Activated CD4-positive, alpha-beta T cell treated with anti-CD3 and anti-CD28 coated beads, Interleukin-10, Interleukin-2, amounts not matched to agents 100 ng/mL and 50 ng/mL, durations not matched to agents 16 hours and 8 hours (primary cell): ENCODE data around the gene ZNF740.
"Not testable (repeated sequence)": the region's sequence is repeated elsewhere in the genome, so short reads cannot be mapped to it uniquely, and the experiment has no call there.

Source experiments
- DNase-seq: peaks from one replicate; pipeline ENCODE4 v3.0.0-alpha.2; 2020

The ZNF740 gene, protein sequence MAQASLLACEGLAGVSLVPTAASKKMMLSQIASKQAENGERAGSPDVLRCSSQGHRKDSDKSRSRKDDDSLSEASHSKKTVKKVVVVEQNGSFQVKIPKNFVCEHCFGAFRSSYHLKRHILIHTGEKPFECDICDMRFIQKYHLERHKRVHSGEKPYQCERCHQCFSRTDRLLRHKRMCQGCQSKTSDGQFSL

DNA sequence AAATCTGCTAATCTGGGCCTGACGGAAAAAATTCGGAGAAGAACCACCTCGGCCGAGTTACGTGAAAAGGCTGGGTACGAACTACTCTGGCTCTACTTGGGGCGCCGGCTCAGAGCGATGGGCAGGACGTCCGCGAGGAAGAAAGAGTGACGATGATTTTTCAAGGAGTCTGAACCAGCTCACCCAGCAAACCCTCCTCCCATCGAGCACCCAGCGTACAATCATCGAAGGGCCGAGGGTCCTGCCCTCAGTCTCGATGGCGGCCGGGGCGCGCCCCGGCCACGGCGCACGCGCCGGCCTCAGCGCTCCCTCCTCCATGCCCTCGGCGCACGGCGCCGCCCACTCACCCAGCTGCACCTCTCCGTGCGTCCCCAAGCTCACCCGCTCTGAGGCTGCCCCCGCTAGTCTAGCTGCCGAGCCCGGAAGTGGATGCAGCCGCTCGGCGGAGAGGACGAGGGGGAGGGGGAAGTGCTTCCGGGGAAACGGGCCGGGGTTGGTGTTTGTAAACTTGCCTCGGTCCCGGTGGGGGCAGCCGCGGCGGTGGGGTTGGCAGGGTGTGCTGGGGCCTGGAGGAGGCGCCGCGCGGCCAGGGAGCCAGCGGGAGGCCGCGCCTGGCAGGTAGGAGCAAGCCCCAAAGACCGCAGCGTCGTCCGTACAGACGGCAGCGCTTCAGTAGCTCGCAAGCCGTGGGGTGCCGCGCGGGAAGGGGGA, at the start of gene ZNF740, which contains the start of gene CSAD:
Gene ZNF740 (plus strand): TSS at position 503 of the 711 bp plus-strand sequence. CDS start 1,262 bp downstream, outside the sequence.
Gene CSAD (minus strand): TSS at position 706 of the 711 bp plus-strand sequence. CDS start 7,455 bp downstream, outside the sequence.
- DNase-seq, result peak; percentile 100

DNA sequence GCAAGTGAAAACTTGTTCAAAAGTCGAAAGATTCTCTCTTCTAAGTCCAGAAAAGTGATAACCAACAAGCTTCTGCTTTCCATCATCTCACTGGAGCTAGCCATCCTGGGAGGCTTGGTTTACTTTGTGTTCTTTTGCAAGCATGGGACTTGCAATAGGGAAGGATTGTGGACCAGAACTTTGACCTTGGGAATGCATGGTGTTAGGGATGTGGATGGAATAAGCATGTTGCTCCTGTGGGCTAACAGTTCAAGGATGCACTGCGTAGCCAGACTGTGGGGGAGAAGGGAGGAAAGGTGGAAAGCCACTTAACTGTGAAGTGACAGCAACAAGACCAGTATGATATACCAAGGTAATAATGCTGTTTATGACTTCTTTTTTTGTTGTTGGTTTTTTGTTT, 48.7 kb upstream of the ZNF740 start:
- no peak for DNase-seq

DNA sequence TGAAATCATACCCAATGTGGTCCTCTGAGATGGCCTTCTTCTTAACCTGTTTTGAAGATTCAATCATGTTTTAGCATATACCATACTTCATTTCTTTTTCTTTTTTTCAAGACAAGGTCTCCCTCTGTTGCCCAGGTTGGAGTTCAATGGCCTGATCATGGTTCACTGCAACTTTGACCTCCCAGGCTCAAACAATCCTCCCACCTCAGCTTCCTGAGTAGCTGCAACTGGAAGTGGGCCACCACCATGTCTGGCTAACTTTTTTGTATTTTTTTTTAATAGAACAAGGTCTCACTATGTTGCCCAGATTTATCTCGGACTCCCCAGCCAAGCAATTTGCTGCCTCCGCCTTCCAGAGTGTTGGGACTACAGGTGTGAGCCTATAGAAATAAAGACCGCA, 46.8 kb upstream of the ZNF740 start:
- no peak for DNase-seq

DNA sequence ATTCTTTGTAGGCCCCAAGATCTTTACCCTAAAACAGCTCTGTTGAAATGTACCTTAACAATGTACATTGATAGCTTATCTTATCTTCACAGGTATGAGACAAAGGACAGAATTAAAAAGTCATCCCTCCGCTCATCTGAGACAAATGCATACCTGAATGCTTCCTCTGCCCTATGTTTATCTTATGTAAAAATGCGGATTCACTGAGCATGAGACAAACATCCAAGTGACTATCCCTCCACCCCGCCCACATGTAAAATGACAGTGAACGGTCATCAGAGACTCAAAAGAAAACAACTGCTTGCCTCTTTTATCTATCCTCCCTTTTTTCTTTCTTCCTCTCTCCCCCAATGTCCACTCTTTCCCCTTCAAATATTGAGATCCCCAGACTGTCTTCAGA, 37.2 kb upstream of the ZNF740 start:
- no peak for DNase-seq

DNA sequence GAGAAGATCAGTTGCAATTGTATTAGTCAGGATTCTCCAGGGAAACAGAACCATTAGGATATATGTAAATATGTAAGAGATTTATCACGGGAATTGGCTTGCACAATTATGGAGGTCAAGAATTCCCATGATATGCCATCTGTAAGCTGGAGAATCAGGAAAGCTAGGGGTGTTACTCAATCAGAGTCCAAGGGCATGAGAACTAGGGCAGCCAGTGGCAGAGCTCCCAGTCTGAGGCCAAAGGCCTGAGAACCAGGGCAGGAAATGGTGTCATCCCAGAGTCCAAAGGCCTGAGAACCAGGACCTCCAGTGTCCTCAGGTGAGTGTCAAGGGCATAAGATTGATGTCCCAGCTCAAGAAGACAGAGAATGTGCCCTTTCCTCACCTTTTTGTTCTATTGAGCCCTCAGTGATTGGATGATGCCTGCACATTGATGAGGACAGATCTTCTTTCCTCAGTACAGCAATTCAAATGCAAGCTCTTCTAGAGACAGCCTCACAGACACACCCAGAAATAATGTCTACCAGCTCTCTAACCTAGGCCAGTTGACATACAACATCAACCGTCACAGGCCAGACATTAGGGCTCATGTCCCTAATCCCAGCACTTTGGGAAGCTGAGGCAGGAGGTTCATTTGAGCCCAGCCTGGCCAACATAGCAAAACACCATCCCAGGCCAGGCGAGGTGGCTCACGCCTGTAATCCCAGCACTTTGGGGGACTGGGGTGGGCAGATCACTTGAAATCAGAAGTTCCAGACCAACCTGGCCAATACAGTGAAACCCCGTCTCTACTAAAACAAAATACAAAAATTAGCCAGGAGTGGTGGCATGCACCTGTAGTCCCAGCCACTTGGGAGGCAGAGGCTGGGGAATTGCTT, 34.9 kb upstream of the ZNF740 start:
- DNase-seq, result no peak

DNA sequence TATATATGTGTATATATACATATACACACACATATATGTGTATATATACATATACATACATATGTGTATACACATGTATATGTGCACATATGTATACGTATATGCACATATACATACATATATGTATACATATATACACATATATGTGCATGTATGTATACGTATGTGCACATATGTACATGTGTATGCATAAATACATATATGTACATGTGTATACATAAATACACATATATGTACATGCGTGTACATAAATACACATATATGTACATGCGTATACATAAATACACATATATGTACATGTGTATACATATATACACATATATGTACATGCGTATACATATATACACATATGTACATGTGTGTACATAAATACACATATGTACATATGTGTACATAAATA, 33.3 kb upstream of the ZNF740 start:
- no peak for DNase-seq

DNA sequence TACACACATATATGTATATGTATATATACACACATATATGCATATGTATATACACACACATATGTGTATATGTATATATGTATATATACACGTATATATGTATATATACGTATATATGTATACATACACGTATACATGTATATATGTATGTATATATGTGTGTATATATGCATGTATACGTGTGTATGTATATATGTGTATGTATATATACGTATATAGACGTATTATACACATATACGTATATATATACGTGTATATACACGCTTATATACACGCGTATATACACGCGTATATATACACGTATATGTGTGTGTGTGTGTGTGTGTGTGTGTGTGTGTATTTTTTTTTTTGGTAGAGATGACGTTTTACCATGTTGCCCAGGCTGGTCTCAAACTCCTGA, 32.9 kb upstream of the ZNF740 start:
- no peak for DNase-seq

DNA sequence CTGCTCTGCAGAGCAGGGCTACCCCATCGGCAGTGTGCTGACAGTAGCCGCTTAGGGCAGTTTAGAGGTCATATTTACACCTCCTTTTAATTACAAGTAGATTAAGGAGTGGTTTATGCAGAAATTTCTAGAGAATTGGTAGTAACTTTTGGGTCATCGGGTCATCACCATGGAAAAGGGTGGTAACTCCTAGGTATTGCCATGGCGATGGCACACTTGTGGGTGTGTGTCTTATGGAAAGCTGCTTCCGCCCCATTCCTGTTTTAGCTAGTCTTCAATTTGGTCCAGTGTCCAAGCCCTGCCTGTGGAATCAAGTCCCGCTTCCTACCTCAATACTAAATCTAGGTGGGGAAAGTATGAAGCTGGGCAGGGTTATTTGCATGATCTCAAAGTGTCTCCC, 29.5 kb upstream of the ZNF740 start:
- DNase-seq, result no peak

DNA sequence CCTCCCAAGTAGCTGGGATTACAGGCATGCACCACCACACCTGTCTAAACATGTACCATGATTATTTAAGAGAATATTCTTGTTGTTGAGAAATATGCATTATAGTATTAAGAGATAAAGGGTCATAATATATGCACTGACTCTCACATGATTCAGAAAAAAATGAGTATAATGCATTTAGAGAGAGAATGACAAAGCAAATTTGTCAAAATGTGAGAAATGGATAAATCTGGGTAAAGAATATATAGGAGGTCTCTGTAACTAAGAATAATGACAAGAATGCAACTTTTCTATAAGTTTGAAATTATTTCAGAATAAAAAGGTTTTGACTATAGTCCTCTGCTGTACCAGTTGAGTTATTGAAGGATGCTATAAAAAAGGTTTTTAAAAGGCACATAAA, 28.1 kb upstream of the ZNF740 start:
- DNase-seq, result no peak

DNA sequence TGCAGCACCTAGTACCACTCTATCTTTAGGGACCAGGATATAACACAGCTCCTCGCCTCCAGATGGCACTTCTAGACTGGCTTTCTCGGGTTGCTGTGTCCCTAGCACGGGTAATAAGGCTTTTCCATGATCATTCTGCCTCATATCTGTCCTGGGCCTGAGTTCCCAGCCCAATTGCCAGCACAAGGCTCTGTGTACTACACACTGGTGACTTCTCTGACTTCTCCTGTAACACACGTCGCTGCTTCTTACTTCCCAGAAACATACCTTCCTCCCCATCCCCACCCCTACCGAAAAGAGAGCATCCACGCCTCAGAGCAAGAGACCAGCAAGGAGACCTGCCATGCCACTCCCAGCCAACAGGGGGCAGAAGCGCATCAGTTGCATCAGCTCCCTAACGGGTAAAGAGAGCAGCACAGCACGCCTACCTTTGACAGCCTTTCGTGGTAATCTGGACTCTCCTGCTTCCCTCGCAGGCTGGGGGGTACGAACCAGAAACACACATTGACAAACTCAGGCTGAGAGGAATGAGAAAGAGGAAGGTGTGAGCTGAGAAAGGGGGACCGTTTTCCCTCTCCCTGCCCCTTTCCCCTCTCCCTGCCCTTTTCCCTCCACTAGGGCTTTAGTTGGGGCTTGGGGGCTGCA, 21.2 kb upstream of the ZNF740 start:
- peak; percentile 94 for DNase-seq

DNA sequence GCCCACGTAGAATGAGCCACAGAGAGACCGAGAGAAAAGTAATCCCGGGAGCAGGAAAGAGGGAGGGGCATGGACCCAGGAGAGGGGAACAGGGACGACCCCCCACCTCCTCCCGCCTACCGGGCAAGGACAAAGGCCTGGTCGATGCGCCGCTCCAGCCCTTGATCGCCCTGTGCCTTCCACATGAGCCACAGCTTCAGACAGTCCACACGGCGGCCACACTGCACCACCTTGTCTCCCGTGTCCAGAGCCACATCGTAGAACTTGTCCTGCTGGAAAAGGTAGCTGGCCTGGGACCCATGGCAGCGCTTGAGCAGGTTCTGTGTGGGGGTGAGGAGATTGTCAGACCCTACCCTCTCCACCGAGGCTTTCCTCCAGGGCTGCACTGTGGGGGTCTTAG, 20.5 kb upstream of the ZNF740 start:
- DNase-seq, result no peak

DNA sequence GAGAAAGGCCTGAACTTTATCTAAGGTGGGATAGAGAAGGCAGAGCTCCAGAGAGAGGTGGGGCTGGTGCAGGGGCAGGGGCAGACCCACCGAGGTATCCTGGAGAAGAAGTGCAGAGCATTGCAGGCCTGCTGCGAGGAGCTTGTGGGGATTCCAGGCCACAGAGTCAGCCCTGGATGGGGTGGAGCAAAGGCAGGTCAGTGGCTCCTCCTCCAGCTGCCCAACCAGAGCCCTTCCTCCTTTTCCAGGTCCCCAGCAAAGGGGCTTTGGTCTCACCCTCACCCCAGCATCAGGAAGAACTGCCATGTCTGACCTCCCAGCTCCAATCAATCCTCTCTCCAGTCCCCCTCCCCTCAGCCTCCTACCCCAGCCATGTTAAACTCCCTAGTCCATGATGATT, 19.8 kb upstream of the ZNF740 start:
- DNase-seq, result no peak

DNA sequence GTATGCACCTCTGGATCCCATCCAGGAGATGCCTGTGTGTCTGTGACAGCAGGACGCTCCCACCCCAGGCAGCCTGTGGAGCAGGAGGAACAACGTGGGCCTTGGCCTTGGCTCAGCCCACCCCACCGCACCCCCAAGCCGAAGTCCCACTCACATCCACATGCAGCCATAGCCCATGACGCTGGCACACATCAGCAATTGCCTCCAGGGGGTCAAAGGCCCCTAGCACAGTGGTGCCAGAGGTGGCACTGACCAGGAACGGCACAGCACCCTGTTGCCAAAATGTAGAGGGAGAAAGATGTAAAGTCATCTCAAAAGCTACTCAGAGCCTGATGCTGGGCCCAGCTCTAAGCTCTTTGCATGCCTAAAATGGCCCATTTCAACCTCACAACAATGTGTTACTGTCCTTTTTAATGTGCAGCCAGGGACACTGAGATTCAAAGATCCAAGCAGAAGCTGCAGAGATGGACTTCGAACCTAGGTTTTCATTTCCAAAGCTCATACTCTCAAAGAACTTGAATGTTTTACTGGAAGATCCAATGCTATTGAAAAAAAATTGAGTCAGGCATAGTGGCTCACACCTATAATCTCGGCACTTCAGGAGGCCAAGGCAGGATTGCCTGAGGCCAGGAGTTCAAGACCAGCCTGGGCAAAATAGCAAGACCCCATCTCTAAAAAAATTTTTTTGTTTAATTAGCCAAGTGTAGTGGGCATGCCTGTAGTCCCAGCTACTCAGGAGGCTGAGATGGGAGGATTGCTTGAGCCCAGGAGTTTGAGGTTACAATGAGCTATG, 19.2 kb upstream of the ZNF740 start:
- no peak for DNase-seq

DNA sequence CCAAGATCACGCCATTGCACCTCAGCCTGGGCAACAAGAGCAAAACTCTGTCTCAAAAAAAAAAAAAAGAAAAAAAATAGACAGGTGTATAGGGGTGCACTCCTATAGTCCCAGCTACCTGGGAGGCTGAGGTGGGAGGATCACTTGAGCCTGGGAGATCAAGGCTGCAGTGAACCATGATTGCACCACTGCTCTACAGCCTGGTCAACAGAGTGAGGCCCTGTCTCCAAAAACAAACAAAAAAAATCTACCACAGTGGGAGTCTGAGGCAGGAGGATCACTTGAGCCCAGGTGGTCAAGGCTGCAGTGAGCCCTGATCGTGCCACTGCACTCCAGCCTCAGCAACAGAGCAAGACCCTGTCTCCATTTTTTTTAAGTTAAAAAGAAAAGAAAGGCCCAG, 17.5 kb upstream of the ZNF740 start:
- not testable (repeated sequence) for DNase-seq

DNA sequence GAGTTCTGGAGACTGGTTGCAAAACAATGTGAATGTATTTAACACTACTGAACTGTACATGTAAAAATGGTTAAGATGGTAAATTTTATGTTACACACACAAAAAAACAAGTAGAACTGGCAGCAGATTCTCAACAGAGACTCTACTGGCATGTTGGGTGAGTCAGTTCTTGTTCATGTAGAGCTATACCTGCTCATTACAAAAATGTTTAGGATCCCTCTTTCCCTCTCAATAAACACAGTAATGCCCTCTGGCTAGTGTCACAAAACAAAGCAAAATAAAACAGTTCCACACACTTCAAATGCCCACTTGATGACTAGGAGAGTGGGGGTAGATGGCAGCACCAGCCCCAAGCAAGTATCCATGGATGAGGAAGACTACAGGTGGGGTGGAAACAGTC, 13.7 kb upstream of the ZNF740 start:
- no peak for DNase-seq

DNA sequence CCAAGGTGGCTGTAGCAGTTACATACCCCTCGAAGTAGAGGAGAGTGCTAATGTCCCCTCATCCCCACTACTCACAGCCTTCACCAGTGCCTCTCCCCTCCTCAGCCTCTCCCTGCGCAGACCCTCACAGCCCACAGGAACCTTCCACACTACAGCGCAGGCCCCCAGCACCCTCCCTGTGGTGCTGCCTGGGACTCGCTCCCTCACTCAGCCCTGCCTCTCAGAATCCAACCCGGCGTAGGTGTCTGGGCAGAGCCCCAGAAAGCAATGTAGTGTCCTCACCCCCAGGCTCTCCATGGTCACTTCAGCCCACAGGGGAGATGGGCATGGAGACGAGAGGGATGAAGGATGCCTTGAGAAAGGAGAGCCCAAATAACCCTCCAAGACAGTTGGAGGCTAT, 10.9 kb upstream of the ZNF740 start:
- no peak for DNase-seq

DNA sequence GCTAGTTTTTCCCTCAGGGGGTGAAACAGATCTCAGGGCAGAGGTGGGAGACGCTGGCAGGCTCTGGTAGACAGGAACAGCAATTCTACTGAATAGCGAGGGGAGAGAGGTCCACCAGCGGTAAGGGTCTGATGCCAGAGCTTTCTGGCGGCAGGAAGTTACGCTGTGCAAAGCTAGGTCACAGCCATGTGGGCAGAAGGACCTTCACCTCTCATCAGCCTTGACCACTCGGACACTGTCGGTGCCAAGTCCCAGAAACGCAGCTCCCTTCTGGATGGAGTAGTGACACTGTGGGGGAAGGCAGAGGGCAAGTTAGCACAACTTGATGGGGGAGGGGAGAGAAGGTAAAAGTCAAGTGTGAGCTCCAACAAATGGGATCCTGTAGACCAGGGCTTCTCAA, 10.3 kb upstream of the ZNF740 start:
- DNase-seq, result no peak

DNA sequence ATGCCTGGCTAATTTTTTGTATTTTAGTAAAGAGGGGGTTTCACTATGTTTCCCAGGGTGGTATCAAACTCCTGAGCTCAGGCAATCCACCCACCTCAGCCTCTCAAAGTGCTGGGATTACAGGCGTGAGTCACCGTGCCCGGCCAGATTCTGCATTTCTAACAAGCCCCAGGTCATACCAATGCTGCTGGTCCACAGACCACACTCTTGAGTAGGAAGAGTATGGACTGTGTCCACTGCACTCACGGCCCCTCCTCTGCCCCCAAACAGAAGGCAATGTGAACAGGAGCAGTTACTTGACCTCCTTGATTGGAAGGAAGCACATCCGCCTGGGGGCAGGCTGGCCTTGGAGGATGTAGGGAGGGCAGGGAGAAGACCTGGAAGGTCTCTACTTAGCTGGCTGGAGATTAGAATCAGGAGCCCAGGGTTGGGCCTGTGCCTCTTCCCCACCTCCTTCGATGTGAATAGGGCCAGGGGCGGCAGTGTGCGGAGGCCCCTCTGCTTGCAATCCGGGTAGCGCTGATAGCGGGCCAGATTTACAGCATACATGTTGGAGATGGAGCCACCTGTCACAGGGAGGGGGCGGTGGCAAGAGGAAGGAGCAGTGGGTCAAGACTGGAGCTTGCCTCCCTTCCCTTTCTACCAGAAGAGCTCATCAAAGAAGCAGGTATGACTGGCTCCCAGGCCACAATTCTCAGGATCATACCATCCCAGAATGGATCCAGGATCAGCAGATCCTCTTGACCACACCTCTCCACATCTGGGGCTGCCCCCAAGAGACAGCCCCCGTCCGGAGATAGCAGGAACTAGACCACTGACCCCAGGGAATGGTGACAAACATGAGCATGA, 9.4 kb upstream of the ZNF740 start:
- DNase-seq, result no peak

DNA sequence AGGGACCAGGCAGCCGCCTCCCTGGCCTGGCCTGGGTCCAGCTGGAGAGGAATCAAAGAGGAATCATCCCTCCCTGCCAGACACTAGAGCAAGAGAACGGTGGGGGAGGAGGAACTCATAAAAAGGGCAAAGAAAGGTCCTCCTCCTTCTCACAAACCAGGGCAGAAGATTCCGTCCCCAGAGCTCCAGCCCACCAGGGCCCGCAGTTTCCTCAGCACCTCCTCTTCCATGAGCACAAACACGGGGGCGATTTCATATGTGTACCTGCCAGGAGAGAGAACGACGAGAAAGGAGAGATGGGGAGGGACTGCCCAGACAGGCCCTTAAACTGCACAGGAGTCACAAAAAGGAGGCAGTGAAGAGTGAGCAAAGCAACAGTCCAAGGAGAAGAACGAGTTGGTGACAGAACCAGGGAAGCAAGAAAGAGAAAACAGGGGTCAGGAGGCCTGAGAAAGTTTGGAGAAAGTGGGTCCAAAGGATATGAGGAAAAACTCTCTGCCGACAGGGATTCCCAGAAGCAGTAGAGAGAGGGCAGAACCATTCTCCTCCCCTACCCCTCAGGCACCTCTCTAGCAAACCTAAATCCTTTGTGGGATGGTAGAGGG, 8.7 kb upstream of the ZNF740 start:
- no peak for DNase-seq

DNA sequence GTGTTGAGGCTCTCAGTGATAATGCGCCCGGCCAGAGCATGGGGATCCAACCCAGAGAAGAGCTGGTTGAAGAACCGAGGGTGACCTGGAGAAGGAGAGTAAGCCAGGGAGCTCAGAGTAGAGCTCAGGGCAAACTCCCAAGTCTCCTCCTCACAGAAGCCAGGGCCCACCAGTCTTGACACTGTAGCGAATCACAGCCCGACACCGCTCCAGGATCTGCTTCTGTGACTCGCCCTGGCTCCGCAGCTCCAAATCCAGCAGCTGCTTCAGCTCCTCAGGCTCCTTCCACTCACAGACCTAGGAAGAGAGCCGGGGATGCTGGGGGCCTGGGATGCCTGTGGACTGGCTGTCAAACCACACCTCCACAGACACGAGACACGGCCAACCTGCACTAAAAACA, 8.2 kb upstream of the ZNF740 start:
- DNase-seq, result no peak
